Ishikawa (cell line): ENCODE measurements around the gene UCHL3.

ENCODE experiments used
- FOXM1 ChIP-seq: IDR thresholded peaks from 2 replicates; pipeline ENCODE4 v1.6.1; 2012; ENCODE audit warnings: low read depth, borderline replicate concordance
- YY1 ChIP-seq: IDR thresholded peaks from 2 replicates; pipeline ENCODE4 v1.6.1; 2012; ENCODE audit warnings: low read depth

GRCh38 chr13:75633285-75633684, 83.7 kb downstream of the UCHL3 start:
- TF ChIP-seq FOXM1: no peak
- TF ChIP-seq YY1: no peak
